HepG2 (cell line): ENCODE results near the gene AFF1. TPM values are rescaled to one million over a fixed set of nuclear protein-coding genes. Genes with fewer than 3 reads are reported as not detected.

Source experiments
- ATAC-seq: fragments of 200-7000 bp; cut with Tn5 transposase; 3 replicates; pipeline ENCODE4 v1.9.1; 2020; ENCODE audit warnings: mild to moderate bottlenecking, moderate library complexity
- BruUV-seq: library from RNA; stranded (reverse); fragments of 400-500 nt; replicated peaks from 2 replicates; lab custom pipeline; 2021; lab: Mats Ljungman, UMichigan
- CTCF ChIA-PET: fragments of 300-600 bp; formaldehyde crosslinking; extraction: SDS; loops from one replicate; lab custom pipeline; 2021; ENCODE audit warnings: low total read pairs, inconsistent platforms, low intra/inter-chr PET ratio; lab: Yijun Ruan, JAX
- POLR2A ChIA-PET: fragments of 350-600 bp; sonication (Branson Sonifier 250); formaldehyde crosslinking; loops from one replicate; lab custom pipeline; 2020; ENCODE audit warnings: antibody characterized with exemption, inconsistent platforms; lab: Yijun Ruan, JAX
- DNase-seq: peaks from one replicate; pipeline ENCODE4 v3.0.0-alpha.2; 2015; ENCODE audit warnings: low spot score
- FAIRE-seq: peaks from 3 replicates; lab custom pipeline; 2011; peaks lifted over from hg19 to GRCh38; lab: Jason Lieb, UNC
- H2AFZ ChIP-seq: one replicate; pipeline ENCODE4 v1.6.1; 2011; ENCODE audit warnings: low read length, inconsistent platforms
- H3K27ac ChIP-seq: fragments of 300-600 bp; 3 replicates; pipeline ENCODE4 v1.8.0; 2011; ENCODE audit warnings: mixed run types, mild to moderate bottlenecking, mixed read lengths, low read length, inconsistent platforms; ENCODE audit not compliant: insufficient read depth; ENCODE audit errors: extremely low read length
- H3K27me3 ChIP-seq, 2 experiments: fragments of 200-600 bp in 1 of 2; 2 replicates in 1 of 2; 3 replicates in 1 of 2; pipeline versions ENCODE4 v1.6.0 to v1.8.0; 2011; ENCODE audit warnings: low read length in 2 of 2, mild to moderate bottlenecking in 2 of 2, moderate library complexity in 2 of 2, inconsistent platforms in 1 of 2; ENCODE audit not compliant: insufficient read depth in 2 of 2, control insufficient read depth in 1 of 2
- H3K36me3 ChIP-seq, 2 experiments: fragments of 200-600 bp in 1 of 2; replicated peaks in 1 of 2; 2 replicates in 1 of 2; 3 replicates in 1 of 2; pipeline versions ENCODE4 v1.5.1 to v1.8.0; 2011; ENCODE audit warnings: low read length in 2 of 2, inconsistent platforms in 1 of 2; ENCODE audit not compliant: insufficient read depth in 2 of 2, control insufficient read depth in 1 of 2
- H3K4me1 ChIP-seq: 2 replicates; pipeline ENCODE4 v1.5.1; 2012; ENCODE audit warnings: low read length, inconsistent platforms; ENCODE audit not compliant: insufficient read depth
- H3K4me2 ChIP-seq: 2 replicates; pipeline ENCODE4 v1.6.0; 2011; ENCODE audit warnings: low read depth, low read length, inconsistent platforms
- H3K4me3 ChIP-seq, 3 experiments: fragments of 200-600 bp in 1 of 3; sonication (generic), shearing (Covaris generic) in 1 of 3; replicated peaks in 1 of 3; 2 replicates each; pipeline ENCODE4 v1.5.1; 2011 to 2016; ENCODE audit warnings: low read length in 3 of 3, inconsistent platforms in 2 of 3, low read depth in 2 of 3, mild to moderate bottlenecking in 2 of 3, control low read depth in 1 of 3, mixed read lengths in 1 of 3; ENCODE audit not compliant: insufficient read depth in 1 of 3
- H3K79me2 ChIP-seq: one replicate; pipeline ENCODE4 v1.6.1; 2011; ENCODE audit warnings: low read length, inconsistent platforms; ENCODE audit not compliant: insufficient read depth
- H3K9ac ChIP-seq: 2 replicates; pipeline ENCODE4 v1.6.0; 2011; ENCODE audit warnings: mild to moderate bottlenecking, low read depth, low read length, inconsistent platforms; ENCODE audit not compliant: insufficient read depth
- H3K9me3 ChIP-seq: 2 replicates; pipeline ENCODE4 v1.5.1; 2012; ENCODE audit warnings: mild to moderate bottlenecking, low read length
- H4K20me1 ChIP-seq: 2 replicates; pipeline ENCODE4 v1.6.0; 2011; ENCODE audit warnings: inconsistent platforms, mild to moderate bottlenecking, low read length, moderate library complexity; ENCODE audit not compliant: insufficient read depth
- FOXM1 ChIP-seq: sonication (generic); formaldehyde crosslinking; IDR thresholded peaks from 2 replicates; pipeline ENCODE4 v1.5.0; 2020; ENCODE audit warnings: missing genetic modification reagents
- HOXA9 ChIP-seq: sonication (generic); formaldehyde crosslinking; IDR thresholded peaks from 2 replicates; pipeline ENCODE4 v1.8.1; 2022; ENCODE audit warnings: missing genetic modification reagents, mild to moderate bottlenecking, moderate library complexity, borderline replicate concordance
- MEIS1 ChIP-seq: sonication (generic); formaldehyde crosslinking; IDR thresholded peaks from 2 replicates; pipeline ENCODE4 v1.9.0; 2021; ENCODE audit warnings: mild to moderate bottlenecking, missing genetic modification reagents, moderate library complexity, borderline replicate concordance
- MIER2 ChIP-seq: IDR thresholded peaks from 2 replicates; pipeline ENCODE4 v1.6.1; 2016; ENCODE audit warnings: missing biosample characterization, missing genetic modification reagents
- ZC3H13 ChIP-seq: sonication (generic); formaldehyde crosslinking; IDR thresholded peaks from 2 replicates; pipeline ENCODE4 v1.8.1; 2023; ENCODE audit warnings: mild to moderate bottlenecking, missing genetic modification reagents, moderate library complexity
- ZNF121 ChIP-seq: sonication (generic); formaldehyde crosslinking; IDR thresholded peaks from 2 replicates; pipeline ENCODE4 v1.5.0; 2020; ENCODE audit warnings: mild to moderate bottlenecking, missing genetic modification reagents
- WGBS: methylation state at CpG from one replicate; pipeline ENCODE4 v1.1.6; 2017; ENCODE audit warnings: low lambda C conversion rate; 5-methylcytosine and 5-hydroxymethylcytosine counted together
- in situ Hi-C: cut with HindIII; loops from 2 replicates; pipeline ENCODE4 v1.10.0; 2017; ENCODE audit warnings: low pct_unique_long_range_greater_than_20kb; ENCODE audit not compliant: extremely low pct_ligation_motif_present
- intact Hi-C: fragments of 100-400 bp; cut with micrococcal nuclease; formaldehyde crosslinking; loops from one replicate; pipeline ENCODE4 v1.10.0; 2022; ENCODE audit not compliant: unreplicated experiment
- polyA plus RNA-seq, 8 experiments: library from polyadenylated mRNA; depleted of rRNA in 3 of 8; stranded (reverse) in 7 of 8; unstranded in 1 of 8; fragments of >200 nt; fragmentation: Illumina TruSeq in 4 of 8; extraction: Trizol in 4 of 8; gene quantifications; 2 replicates each; pipeline versions ENCODE4 v1.2.1 to v1.2.3, GENCODE V29; 2011 to 2016; ENCODE audit warnings: low read depth in 4 of 8, missing spikeins in 1 of 8, mixed read lengths in 1 of 8; ENCODE audit not compliant: insufficient read depth in 1 of 8
- total RNA-seq, 5 experiments: library from RNA; depleted of rRNA; stranded (reverse); fragments of >200 nt; fragmentation: Illumina TruSeq; extraction: Trizol; gene quantifications; 2 replicates each; pipeline ENCODE4 v1.2.3, GENCODE V29; 2016; ENCODE audit warnings: low read depth in 1 of 5
- TF ChIP-seq, protein P1 (sequence below), 2 experiments: IDR thresholded peaks; 2 replicates each; pipeline ENCODE4 v1.6.1; 2011 to 2012; ENCODE audit warnings: low read length in 2 of 2, borderline replicate concordance in 1 of 2, low read depth in 1 of 2, mild to moderate bottlenecking in 1 of 2, moderate library complexity in 1 of 2

AFF1 gene
- total and polyA plus RNA-seq, 2 of the 13 experiments (the other 11 are each of a cell fraction or from before 2014, with no cell fraction given), result 15.5 to 15.9 TPM

DNA sequence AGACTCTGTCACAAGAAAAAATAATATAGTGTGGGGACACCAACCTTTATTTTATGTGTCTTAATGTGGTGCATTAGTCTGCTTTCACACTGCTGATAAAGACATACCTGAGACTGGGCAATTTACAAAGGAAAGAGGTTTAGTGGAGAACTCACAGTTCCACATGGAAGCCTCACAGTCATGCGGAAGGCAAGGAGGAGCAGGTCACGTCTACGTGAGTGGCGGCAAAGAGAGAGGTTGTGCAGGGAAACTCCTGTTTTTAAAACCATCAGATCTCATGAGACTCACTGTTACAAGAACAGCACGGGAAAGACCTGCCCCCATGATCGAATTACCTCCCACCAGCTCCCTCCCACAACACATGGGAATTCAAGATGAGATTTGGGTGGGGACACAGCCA is 130.2 kb downstream of the AFF1 start (continued):
- no peak for TF ChIP-seq ZC3H13 (CRISPR knock-in tag)

DNA sequence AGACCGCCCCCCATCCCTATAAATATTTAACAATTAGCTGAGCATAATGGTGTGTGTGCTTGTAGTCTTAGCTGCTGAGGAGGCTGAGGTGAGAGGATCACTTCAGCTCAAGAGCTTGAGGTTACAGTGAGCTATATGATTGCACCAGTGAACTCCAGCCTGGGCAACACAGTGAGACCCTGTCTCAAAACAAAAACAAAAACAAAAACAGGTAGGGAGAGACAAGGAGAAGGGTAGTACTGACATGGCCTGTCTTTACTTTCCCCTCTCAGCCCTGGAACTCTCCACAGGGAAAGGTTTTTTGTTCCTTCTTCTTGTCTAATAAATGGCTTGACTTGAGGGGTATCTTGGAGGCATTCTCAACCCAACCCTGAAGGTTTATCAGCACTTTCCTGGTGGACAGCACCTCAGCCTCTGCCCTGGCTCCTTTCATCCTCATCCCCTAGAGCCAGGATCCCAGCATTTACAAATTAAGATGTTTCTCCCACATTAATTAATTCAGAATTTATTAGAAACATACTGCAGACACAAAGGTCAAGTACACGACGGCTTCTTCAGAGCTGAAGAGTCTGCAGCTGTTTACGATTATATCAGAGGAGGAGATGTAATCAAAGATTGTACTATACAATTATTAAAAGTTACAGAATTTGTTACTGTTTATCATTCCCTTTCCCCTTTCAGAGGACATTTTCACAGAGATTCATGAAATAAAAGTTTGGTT is 131.8 kb downstream of the AFF1 start:
- in situ Hi-C loops, result no loop called here
- H3K9me3 ChIP-seq, result no peaks in the 10 kb centered on the region
- CTCF ChIA-PET, result no interaction called here
- TF ChIP-seq MEIS1 (CRISPR knock-in tag), result no peak
- no peak for TF ChIP-seq FOXM1 (CRISPR knock-in tag)
- no peak for TF ChIP-seq HOXA9 (CRISPR knock-in tag)
- TF ChIP-seq, protein P1, sequence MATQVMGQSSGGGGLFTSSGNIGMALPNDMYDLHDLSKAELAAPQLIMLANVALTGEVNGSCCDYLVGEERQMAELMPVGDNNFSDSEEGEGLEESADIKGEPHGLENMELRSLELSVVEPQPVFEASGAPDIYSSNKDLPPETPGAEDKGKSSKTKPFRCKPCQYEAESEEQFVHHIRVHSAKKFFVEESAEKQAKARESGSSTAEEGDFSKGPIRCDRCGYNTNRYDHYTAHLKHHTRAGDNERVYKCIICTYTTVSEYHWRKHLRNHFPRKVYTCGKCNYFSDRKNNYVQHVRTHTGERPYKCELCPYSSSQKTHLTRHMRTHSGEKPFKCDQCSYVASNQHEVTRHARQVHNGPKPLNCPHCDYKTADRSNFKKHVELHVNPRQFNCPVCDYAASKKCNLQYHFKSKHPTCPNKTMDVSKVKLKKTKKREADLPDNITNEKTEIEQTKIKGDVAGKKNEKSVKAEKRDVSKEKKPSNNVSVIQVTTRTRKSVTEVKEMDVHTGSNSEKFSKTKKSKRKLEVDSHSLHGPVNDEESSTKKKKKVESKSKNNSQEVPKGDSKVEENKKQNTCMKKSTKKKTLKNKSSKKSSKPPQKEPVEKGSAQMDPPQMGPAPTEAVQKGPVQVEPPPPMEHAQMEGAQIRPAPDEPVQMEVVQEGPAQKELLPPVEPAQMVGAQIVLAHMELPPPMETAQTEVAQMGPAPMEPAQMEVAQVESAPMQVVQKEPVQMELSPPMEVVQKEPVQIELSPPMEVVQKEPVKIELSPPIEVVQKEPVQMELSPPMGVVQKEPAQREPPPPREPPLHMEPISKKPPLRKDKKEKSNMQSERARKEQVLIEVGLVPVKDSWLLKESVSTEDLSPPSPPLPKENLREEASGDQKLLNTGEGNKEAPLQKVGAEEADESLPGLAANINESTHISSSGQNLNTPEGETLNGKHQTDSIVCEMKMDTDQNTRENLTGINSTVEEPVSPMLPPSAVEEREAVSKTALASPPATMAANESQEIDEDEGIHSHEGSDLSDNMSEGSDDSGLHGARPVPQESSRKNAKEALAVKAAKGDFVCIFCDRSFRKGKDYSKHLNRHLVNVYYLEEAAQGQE (IDR thresholded peaks at IDR 0.05; ENCODE audit: borderline replicate concordance in 1 of 2, low read depth in 1 of 2, low read length in 2 of 2), result peak; percentile 36 to 91
- TF ChIP-seq ZNF121, result peak; percentile 38; the same call in 1 of the 2 replicates
- TF ChIP-seq MIER2 (CRISPR knock-in tag), result peak; percentile 82; the same call in 1 of the 2 replicates
- intact Hi-C loops, result no loop called here
- ATAC-seq (no peak), DNase-seq (no peak), FAIRE-seq (no peak)
- over 99% methylated on average over 4 of the region's 4 CpGs for whole genome bisulfite sequencing
- H2AFZ ChIP-seq, result no peak overlapping the region
- H3K4me3 ChIP-seq, result no peak overlapping the region
- no peak overlapping the region for H3K4me2 ChIP-seq
- no peaks in the 10 kb centered on the region for H3K27me3 ChIP-seq
- no peaks in the 10 kb centered on the region for H3K4me1 ChIP-seq
- no peaks in the 10 kb centered on the region; the same call in 1 of the 2 replicates for H4K20me1 ChIP-seq
- H3K79me2 ChIP-seq, result peaks cover 2% of the 10 kb centered on the region
- no peak overlapping the region for H3K27ac ChIP-seq
- POLR2A ChIA-PET, result no interaction called here
- BruUV-seq, result no TSS peak
- H3K36me3 ChIP-seq, result peaks cover 5 to 17% of the 10 kb centered on the region in 2 experiments; a peak in 3 of 5 replicates
- H3K9ac ChIP-seq, result no peak overlapping the region
